Measurements from ENCODE around the gene TMEFF1. TPM values are rescaled to one million over a fixed set of nuclear protein-coding genes. Genes with fewer than 3 reads are reported as not detected.

The TMEFF1 gene
- total and polyA plus RNA-seq, 7 donors = 0.16 to 6.1 (median 0.68) TPM; not detected in 4

DNA sequence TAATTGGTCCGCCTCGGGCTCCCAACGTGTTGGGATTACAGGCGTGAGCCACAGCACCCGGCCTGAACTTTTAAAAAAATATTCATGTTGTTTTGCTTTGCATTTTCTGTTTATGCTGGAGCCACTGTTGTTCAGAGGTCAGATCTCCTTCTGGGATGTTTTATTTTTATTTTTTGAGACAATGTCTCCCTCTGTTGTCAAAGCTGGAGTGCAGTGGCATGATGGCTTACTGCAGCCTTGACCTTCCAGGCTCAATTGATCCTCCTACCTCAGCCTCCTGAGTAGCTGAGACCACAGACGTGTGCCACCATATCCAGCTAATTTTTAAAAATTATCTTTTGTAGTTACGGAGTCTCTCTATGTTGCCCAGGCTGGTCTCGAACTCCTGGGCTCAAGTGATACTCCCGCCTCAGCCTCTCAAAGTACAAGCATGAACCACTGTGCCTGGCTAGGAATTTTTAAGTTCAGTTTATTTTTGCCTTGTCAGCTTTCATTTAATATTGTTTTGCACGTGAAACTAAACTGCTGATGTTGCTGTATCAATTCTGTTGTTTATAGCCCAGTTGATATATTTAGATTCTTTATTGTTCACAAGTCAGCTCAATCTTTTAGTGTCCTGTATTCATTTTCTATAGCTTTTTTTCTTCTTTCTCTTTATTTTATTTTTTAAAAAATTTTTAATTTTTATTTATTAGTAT is 13.7 kb downstream of the TMEFF1 start:
- no peak for DNase-seq
- no peaks in the 10 kb centered on the region for H3K4me1 ChIP-seq
- H3K4me3 ChIP-seq = no peak overlapping the region
- no peaks in the 10 kb centered on the region for H3K36me3 ChIP-seq
- H3K9me3 ChIP-seq = no peaks in the 10 kb centered on the region
- intact Hi-C loops (cut with DNase I) = no loop called here
- H3K27me3 ChIP-seq = no peaks in the 10 kb centered on the region
- 84 to 90% methylated on average over 10 of the region's 10 CpGs for WGBS, 2 donors
- no peak for TF ChIP-seq EP300 (IDR thresholded peaks at IDR 0.05)
- TF ChIP-seq, protein P1, sequence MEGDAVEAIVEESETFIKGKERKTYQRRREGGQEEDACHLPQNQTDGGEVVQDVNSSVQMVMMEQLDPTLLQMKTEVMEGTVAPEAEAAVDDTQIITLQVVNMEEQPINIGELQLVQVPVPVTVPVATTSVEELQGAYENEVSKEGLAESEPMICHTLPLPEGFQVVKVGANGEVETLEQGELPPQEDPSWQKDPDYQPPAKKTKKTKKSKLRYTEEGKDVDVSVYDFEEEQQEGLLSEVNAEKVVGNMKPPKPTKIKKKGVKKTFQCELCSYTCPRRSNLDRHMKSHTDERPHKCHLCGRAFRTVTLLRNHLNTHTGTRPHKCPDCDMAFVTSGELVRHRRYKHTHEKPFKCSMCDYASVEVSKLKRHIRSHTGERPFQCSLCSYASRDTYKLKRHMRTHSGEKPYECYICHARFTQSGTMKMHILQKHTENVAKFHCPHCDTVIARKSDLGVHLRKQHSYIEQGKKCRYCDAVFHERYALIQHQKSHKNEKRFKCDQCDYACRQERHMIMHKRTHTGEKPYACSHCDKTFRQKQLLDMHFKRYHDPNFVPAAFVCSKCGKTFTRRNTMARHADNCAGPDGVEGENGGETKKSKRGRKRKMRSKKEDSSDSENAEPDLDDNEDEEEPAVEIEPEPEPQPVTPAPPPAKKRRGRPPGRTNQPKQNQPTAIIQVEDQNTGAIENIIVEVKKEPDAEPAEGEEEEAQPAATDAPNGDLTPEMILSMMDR (IDR thresholded peaks at IDR 0.05) = no peak
- no peak for TF ChIP-seq POLR2A (IDR thresholded peaks at IDR 0.05)
- no peak for TF ChIP-seq POLR2AphosphoS5 (IDR thresholded peaks at IDR 0.05)
- H3K27ac ChIP-seq = no peak overlapping the region

DNA sequence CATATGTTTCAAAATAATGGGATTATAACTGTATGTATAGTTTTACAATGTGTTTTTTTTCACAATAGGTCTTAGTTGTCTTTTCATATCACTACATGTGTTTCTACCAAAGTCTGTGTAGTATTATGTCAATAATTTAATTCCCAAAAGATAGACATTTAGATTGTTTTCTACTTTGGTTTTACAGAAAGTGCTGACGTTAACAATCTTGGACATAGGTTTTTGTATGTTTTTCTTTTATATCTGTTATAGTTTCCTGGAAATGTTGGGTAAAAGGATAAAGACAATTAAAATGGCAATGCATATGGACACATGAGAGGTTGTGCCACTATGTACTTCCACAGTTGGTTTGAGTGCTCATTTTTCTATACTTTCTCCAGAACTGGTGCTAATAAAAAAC is 15.2 kb downstream of the TMEFF1 start:
- no peaks in the 10 kb centered on the region for H3K27me3 ChIP-seq
- intact Hi-C loops (cut with DNase I) = no loop called here
- H3K9me3 ChIP-seq = no peaks in the 10 kb centered on the region
- H3K4me3 ChIP-seq = no peak overlapping the region
- TF ChIP-seq POLR2A (IDR thresholded peaks at IDR 0.05) = no peak
- no peak for TF ChIP-seq EP300 (IDR thresholded peaks at IDR 0.05)
- TF ChIP-seq, protein P1 (IDR thresholded peaks at IDR 0.05) = no peak
- TF ChIP-seq POLR2AphosphoS5 (IDR thresholded peaks at IDR 0.05) = no peak
- WGBS, 2 donors = 90% methylated on average over 1 of the region's 1 CpG
- H3K27ac ChIP-seq = no peak overlapping the region
- DNase-seq = no peak
- no peaks in the 10 kb centered on the region for H3K36me3 ChIP-seq
- no peaks in the 10 kb centered on the region for H3K4me1 ChIP-seq

DNA sequence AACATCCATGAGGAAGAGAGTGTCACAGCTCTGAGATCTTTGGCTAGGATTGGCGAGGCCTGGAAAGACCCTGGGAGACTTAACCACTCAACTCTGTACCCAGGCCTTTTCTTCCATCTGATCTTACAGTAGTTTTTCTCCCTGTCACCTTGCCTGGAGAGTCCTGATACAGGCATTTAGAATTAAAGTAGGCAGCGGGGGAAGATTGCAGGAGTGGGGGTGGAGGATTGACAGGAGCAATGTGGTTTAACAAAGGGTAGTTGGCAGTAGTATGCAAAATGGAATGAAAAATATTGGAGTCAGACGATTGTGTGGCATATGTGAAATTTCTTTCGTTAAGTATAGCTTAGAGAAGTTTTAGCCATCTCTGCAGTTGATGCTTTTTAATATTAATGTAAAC is 16.9 kb downstream of the TMEFF1 start:
- TF ChIP-seq POLR2AphosphoS5 (IDR thresholded peaks at IDR 0.05) = no peak
- TF ChIP-seq EP300 (IDR thresholded peaks at IDR 0.05) = no peak
- no peak for TF ChIP-seq POLR2A (IDR thresholded peaks at IDR 0.05)
- TF ChIP-seq, protein P1 (IDR thresholded peaks at IDR 0.05) = no peak
- intact Hi-C loops (cut with DNase I) = no loop called here

DNA sequence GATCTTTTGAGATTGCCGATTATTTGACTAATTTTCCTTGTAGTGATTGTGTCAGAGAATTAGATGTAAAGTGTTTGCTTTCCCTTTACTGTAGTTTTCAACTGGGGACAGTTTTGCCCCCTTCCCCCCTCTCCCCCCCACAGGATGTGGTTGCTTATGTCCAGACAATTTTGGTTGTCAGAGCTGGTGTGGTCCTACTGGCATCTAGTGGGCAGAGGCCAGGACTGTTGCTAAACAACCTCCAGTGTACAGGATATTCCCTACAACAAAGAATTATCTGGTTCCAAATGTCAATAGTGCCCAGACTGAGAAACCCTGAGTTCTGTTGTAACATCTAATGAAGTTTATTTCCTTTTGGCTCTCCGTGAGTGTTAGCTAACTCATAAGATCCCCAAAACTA is 20.0 kb downstream of the TMEFF1 start:
- no peaks in the 10 kb centered on the region for H3K4me1 ChIP-seq
- no peaks in the 10 kb centered on the region for H3K27me3 ChIP-seq
- no peaks in the 10 kb centered on the region for H3K9me3 ChIP-seq
- no peaks in the 10 kb centered on the region for H3K36me3 ChIP-seq
- no peak overlapping the region for H3K27ac ChIP-seq
- DNase-seq = no peak
- TF ChIP-seq POLR2AphosphoS5 (IDR thresholded peaks at IDR 0.05) = no peak
- no peak for TF ChIP-seq EP300 (IDR thresholded peaks at IDR 0.05)
- TF ChIP-seq, protein P1 (IDR thresholded peaks at IDR 0.05) = no peak
- no peak for TF ChIP-seq POLR2A (IDR thresholded peaks at IDR 0.05)
- no peak overlapping the region for H3K4me3 ChIP-seq
- intact Hi-C loops (cut with DNase I) = no loop called here
- WGBS, 2 donors = 89 to 92% methylated on average over 2 of the region's 2 CpGs

More for the DNA sequence above, 16.9 kb downstream of the TMEFF1 start:
- Histone ChIP-seq H3K4me1 (no peaks in the 10 kb centered on the region), H3K4me3 (no peak overlapping the region), H3K27me3 (no peaks in the 10 kb centered on the region), H3K9me3 (no peaks in the 10 kb centered on the region), H3K36me3 (no peaks in the 10 kb centered on the region), H3K27ac (no peak overlapping the region)
- DNase-seq = no peak
- WGBS, 2 donors = 87% methylated on average over 4 of the region's 4 CpGs

DNA sequence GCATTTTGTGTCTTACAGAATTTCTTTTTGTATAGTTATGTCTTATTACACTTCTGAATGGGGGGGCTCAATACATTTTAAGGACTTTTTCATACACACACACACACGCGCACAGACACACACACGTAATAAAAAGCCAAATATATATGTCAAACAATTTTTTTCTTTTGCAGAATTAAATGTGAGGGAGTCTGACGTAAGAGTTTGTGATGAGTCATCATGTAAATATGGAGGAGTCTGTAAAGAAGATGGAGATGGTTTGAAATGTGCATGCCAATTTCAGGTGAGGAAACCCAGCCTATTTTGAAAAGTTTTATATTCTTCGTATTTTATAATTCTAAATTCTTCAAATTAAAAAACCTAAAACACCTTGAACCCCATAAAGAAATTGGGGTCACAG is 25.6 kb downstream of the TMEFF1 start:
- Histone ChIP-seq H3K4me1 (no peaks in the 10 kb centered on the region), H3K9me3 (peaks cover 0 to 4% (median 0%) of the 10 kb centered on the region in 4 donors), H3K4me3 (no peak overlapping the region), H3K36me3 (no peaks in the 10 kb centered on the region), H3K27ac (no peak overlapping the region), H3K27me3 (no peaks in the 10 kb centered on the region)
- WGBS, 2 donors = 81 to 86% methylated on average over 5 of the region's 5 CpGs
- intact Hi-C loops (cut with DNase I) = no loop called here
- no peak for DNase-seq
- no peak for TF ChIP-seq EP300 (IDR thresholded peaks at IDR 0.05)

All from sigmoid colon (tissue), 7 donors.